Effector memory CD8-positive, alpha-beta T cell (primary cell): ENCODE data around the gene SUN1.
"Not testable (repeated sequence)": the region's sequence is repeated elsewhere in the genome, so short reads cannot be mapped to it uniquely, and the experiment has no call there.

Experiments used
- ATAC-seq: fragments of 150-1000 bp; cut with Tn5 transposase; replicated peaks from 2 replicates; pipeline ENCODE4 v1.10.0; 2021; ENCODE audit warnings: mild to moderate bottlenecking, moderate library complexity
- DNase-seq, 3 experiments: peaks; one replicate each; pipeline ENCODE4 v3.0.0; 2021
- H3K27ac Mint-ChIP-seq, 2 donors: one replicate each; pipeline ENCODE4 v1.8.0; 2022; ENCODE audit warnings: mild to moderate bottlenecking in 2 of 2, mixed read lengths in 2 of 2, moderate library complexity in 2 of 2
- H3K27me3 Mint-ChIP-seq, 2 donors: one replicate each; pipeline ENCODE4 v1.8.0; 2022; ENCODE audit warnings: mixed read lengths in 2 of 2
- H3K36me3 Mint-ChIP-seq: one replicate; pipeline ENCODE4 v1.8.0; 2022; ENCODE audit warnings: mild to moderate bottlenecking, moderate library complexity, mixed read lengths; ENCODE audit not compliant: insufficient read depth
- H3K4me1 Mint-ChIP-seq, 2 donors: one replicate each; pipeline ENCODE4 v1.8.0; 2022; ENCODE audit warnings: low read depth in 2 of 2, mixed read lengths in 2 of 2
- H3K4me3 Mint-ChIP-seq, 2 donors: one replicate each; pipeline ENCODE4 v1.8.0; 2022; ENCODE audit warnings: mild to moderate bottlenecking in 2 of 2, mixed read lengths in 2 of 2, moderate library complexity in 2 of 2
- H3K9me3 Mint-ChIP-seq, 2 donors: one replicate each; pipeline ENCODE4 v1.8.0; 2022; ENCODE audit warnings: mixed read lengths in 2 of 2

SUN1 gene

DNA sequence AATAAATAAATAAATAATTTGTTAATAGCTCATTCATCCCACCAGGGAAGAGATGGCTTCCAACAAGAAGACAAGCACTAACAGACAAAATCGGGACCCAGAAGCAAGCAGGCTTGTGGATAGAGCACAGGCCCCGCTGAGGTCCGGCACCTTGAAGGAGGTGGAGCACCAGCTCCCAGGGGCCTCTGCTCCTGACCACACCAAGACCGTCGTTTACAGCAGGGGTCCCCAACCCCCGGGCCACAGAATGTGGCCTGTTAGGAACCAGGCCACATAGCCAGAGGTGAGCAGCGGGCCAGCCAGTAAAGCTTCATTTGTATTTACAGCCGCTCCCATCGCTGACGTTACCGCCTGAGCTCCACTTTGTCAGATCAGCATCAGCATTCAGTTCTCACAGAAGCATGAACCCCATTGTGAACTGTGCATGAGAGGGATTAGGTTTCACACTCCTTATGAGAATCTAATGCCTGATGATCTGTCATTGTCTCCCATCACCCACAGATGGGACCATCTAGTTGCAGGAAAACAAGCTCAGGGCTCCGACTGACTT, 33.3 kb upstream of the SUN1 start:
- ATAC-seq: no peak
- no peak for DNase-seq

DNA sequence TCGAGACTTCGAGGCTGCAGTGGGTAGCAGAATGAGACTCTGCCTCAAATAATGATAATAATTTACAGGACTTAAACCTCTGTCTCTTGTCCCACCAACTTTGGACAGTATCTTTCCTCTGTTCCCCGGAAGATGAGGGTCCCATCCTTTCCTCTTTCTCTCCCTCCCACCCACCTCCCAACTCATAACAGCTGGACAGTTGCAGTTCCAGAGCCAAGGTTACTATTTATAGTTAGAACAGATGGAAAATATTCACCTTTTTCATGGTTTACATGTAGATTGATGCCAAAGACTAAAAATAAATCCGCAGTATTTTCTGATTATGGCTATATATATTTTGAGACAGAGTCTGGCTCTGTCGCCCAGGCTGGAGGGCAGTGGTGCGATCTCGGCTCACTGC, 31.6 kb upstream of the SUN1 start:
- Mint-ChIP-seq H3K27me3 (no peaks in the 10 kb centered on the region), H3K4me1 (no peaks in the 10 kb centered on the region), H3K4me3 (no peak overlapping the region), H3K27ac (no peak overlapping the region), H3K9me3 (no peaks in the 10 kb centered on the region), H3K36me3 (no peaks in the 10 kb centered on the region)
- ATAC-seq: no peak
- DNase-seq: no peak

More for the DNA sequence above, 33.3 kb upstream of the SUN1 start:
- H3K27ac Mint-ChIP-seq: no peak overlapping the region
- no peak overlapping the region for H3K4me3 Mint-ChIP-seq
- no peaks in the 10 kb centered on the region for H3K27me3 Mint-ChIP-seq
- H3K36me3 Mint-ChIP-seq: no peaks in the 10 kb centered on the region
- no peaks in the 10 kb centered on the region for H3K9me3 Mint-ChIP-seq
- no peaks in the 10 kb centered on the region for H3K4me1 Mint-ChIP-seq

DNA sequence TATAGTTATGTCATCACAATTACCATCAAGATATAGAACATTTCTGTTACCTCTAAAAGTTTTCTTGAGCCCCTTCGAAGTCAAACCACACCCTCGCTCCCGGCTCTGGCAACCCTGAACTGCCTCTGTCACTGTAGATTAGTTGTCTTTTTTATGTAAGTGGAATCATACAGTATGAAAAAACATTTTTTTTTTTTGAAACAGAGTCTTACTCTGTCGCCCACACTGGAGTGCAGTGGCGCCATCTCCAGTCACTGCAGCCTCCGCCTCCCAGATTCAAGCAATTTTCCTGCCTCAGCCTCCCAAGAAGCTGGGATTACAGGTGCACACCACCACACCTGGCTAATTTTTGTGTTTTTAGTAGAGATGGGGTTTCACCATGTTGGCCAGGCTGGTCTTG, 30.9 kb upstream of the SUN1 start:
- ATAC-seq, H3K9me3 Mint-ChIP-seq, H3K4me3 Mint-ChIP-seq, H3K27ac Mint-ChIP-seq, H3K36me3 Mint-ChIP-seq, H3K27me3 Mint-ChIP-seq, H3K4me1 Mint-ChIP-seq, DNase-seq: not testable (repeated sequence)

DNA sequence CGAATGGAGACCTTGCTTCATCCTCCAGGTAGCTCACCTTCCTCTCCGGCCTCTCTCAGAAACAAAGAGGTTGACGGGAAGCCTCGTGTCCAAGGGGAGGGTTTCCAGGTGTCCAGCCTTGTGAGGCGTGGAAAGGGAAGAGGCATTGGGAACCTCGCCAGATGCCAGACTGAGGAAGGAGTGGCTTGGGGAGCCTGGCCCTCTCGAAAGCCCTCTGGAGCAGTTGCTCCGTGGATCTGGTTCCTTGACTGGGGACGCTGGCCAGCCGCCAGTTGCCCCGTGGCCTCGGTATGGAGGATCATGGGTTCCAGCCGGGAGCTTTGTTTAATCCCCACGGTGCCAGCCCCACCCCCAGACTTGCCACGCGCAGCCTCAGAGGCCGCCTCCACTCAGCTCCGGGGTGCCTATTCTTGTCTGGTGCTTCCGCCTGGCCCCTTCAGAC, 30.3 kb upstream of the SUN1 start:
- Mint-ChIP-seq H3K36me3 (no peaks in the 10 kb centered on the region), H3K4me1 (no peaks in the 10 kb centered on the region), H3K4me3 (no peak overlapping the region), H3K27ac (no peak overlapping the region), H3K9me3 (no peaks in the 10 kb centered on the region), H3K27me3 (no peaks in the 10 kb centered on the region)
- DNase-seq: no peak
- no peak for ATAC-seq

GRCh38 chr7:802500-803242, 29.6 kb upstream of the SUN1 start:
- Mint-ChIP-seq H3K36me3 (no peaks in the 10 kb centered on the region), H3K9me3 (no peaks in the 10 kb centered on the region), H3K4me1 (no peaks in the 10 kb centered on the region), H3K27ac (no peak overlapping the region), H3K27me3 (no peaks in the 10 kb centered on the region), H3K4me3 (no peak overlapping the region)
- no peak for DNase-seq
- no peak for ATAC-seq

DNA sequence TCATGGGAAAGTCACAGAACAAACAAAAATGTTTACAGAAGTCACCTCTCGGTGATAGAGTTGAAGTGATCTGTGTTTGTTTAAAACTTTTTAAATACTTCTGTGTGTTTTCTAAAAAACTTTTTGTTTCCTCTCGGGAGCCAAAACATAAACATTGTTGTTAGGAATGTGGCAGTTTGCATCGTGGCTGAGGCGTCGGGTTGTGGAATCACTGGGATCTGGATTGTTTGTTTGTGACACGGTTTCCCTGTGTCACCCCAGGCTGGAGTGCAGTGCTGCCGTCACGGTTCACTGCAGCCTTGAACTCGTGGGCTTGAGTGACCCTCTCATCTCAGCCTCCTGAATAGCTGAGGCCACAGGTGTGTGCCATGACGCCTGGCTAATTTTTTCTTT, 29.0 kb upstream of the SUN1 start:
- DNase-seq: no peak

DNA sequence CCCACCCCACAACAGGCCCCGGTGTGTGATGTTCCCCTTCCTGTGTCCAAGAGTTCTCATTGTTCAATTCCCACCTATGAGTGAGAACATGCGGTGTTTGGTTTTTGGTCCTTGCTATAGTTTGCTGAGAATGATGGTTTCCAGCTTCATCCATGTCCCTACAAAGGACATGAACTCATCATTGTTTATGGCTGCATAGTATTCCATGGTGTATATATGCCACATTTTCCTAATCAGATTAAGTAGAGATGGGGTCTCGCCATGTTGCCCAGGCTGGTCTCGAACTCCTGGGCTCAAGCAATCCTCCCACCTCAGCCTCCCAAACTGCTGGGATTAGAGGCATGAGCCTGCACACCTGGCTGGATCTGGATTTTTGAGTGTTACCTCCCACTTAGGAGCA, 28.5 kb upstream of the SUN1 start:
- H3K27me3 Mint-ChIP-seq, H3K27ac Mint-ChIP-seq, H3K4me1 Mint-ChIP-seq, ATAC-seq, H3K9me3 Mint-ChIP-seq, H3K36me3 Mint-ChIP-seq, DNase-seq, H3K4me3 Mint-ChIP-seq: not testable (repeated sequence)

More for the DNA sequence above, 29.0 kb upstream of the SUN1 start:
- Mint-ChIP-seq H3K36me3 (no peaks in the 10 kb centered on the region), H3K4me3 (no peak overlapping the region), H3K9me3 (no peaks in the 10 kb centered on the region), H3K4me1 (no peaks in the 10 kb centered on the region), H3K27me3 (peaks cover 0 to 5% of the 10 kb centered on the region in 2 donors), H3K27ac (no peak overlapping the region)
- no peak for ATAC-seq

GRCh38 chr7:805261-805660, 27.0 kb upstream of the SUN1 start:
- Mint-ChIP-seq H3K27me3 (peaks cover 0 to 17% of the 10 kb centered on the region in 2 donors), H3K9me3 (no peaks in the 10 kb centered on the region), H3K4me1 (no peaks in the 10 kb centered on the region), H3K4me3 (no peak overlapping the region), H3K27ac (no peak overlapping the region), H3K36me3 (no peaks in the 10 kb centered on the region)
- ATAC-seq: no peak
- DNase-seq: no peak

- H3K4me1 Mint-ChIP-seq: peaks cover 40 to 41% of the 10 kb centered on the region in 2 donors
- ATAC-seq (no peak), DNase-seq (no peak)
- H3K27ac Mint-ChIP-seq: no peak overlapping the region
- H3K27me3 Mint-ChIP-seq: peaks cover 9 to 11% of the 10 kb centered on the region in 2 donors
- H3K4me3 Mint-ChIP-seq: peak overlapping the region; percentile 80
- no peaks in the 10 kb centered on the region for H3K9me3 Mint-ChIP-seq
- H3K36me3 Mint-ChIP-seq: peaks cover 26% of the 10 kb centered on the region
These were observed 16.7 kb upstream of the SUN1 start for GRCh38 chr7:815284-816216.

- Mint-ChIP-seq H3K27me3 (peaks cover 9% of the 10 kb centered on the region in 2 donors), H3K4me3 (peak overlapping the region; percentile 80), H3K36me3 (peaks cover 26% of the 10 kb centered on the region), H3K27ac (no peak overlapping the region), H3K9me3 (no peaks in the 10 kb centered on the region), H3K4me1 (peaks cover 41 to 45% of the 10 kb centered on the region in 2 donors)
- peak; percentile 93 to 94 (median 93) for DNase-seq
- ATAC-seq: peak; percentile 90
These were observed 16.0 kb upstream of the SUN1 start for GRCh38 chr7:816300-816750.

DNA sequence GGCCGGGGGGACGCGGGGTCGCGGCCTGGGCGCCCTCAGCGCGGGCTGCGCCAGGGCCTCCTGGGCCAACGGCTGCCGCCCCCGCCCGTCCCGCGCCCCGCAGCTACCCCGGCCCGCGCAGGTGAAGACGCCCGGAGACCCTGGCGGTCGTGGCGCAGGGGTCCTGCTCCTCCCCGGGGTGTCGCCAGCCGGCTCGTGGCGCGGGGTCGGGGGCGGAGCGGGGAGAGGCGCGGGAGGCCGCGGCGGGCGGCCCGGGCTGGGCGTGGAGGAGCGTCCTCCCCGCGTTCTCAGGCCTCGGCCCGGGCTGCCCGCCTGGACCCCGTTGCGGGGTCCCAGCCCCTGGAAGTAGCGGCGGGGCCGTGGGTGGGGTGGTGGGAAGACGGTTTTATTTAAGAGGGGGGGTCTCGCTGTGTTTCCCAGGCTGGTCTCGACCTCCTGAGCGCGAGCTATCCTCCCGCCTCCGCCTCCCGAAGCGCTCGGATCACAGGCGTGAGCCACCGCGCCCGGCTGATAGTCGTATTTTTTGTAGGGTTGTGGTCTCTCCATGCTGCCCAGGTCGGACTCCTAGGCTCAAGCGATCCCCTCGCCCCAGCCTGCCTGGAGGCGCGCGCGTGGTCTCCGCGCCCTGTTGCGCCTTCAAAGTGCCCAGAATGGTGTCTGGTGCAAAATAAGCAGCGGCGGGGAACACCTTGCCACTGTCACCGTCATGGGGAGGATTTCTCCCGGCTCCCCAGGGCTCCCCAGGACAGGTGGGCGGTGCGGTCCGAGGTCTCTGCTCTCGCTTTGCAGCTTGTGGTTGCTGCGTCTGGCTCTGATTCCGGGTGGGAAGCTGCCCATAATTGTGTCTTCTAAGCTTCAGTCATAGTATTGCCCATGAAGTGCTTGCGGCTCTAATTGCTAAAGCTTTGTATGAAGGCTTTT, 15.3 kb upstream of the SUN1 start:
- H3K36me3 Mint-ChIP-seq: peaks cover 26% of the 10 kb centered on the region
- ATAC-seq (peak; percentile 4), DNase-seq (peak in 2 of 3 experiments; percentile 28 to 32)
- peaks cover 5 to 6% of the 10 kb centered on the region in 2 donors for H3K27me3 Mint-ChIP-seq
- peak overlapping the region; percentile 90 to 95 for H3K4me3 Mint-ChIP-seq
- peak overlapping the region; percentile 49 to 93 for H3K27ac Mint-ChIP-seq
- peaks cover 39 to 45% of the 10 kb centered on the region in 2 donors for H3K4me1 Mint-ChIP-seq
- no peaks in the 10 kb centered on the region for H3K9me3 Mint-ChIP-seq

- ATAC-seq: no peak
- Mint-ChIP-seq H3K36me3 (peaks cover 17% of the 10 kb centered on the region), H3K4me1 (peaks cover 37 to 41% of the 10 kb centered on the region in 2 donors), H3K9me3 (no peaks in the 10 kb centered on the region), H3K27me3 (peaks cover 0 to 4% of the 10 kb centered on the region in 2 donors), H3K27ac (peak overlapping the region; percentile 49 to 93), H3K4me3 (peak overlapping the region; percentile 90 to 95)
- no peak for DNase-seq
These were observed 14.1 kb upstream of the SUN1 start for GRCh38 chr7:818031-818699.
